NCI-H510A treated with DMSO at 0.1 percent for 48 hours (cell line): Measurements from ENCODE around the gene GPNMB.
"Not testable (repeated sequence)": the region's sequence is repeated elsewhere in the genome, so short reads cannot be mapped to it uniquely, and the experiment has no call there.

Experiments
- DNase-seq: peaks from one replicate; lab custom pipeline; 2025; lab: John Stamatoyannopoulos, UW

Gene GPNMB

GRCh38 chr7:23306936-23307521, 60.5 kb downstream of the GPNMB start:
- DNase-seq: no peak

DNA sequence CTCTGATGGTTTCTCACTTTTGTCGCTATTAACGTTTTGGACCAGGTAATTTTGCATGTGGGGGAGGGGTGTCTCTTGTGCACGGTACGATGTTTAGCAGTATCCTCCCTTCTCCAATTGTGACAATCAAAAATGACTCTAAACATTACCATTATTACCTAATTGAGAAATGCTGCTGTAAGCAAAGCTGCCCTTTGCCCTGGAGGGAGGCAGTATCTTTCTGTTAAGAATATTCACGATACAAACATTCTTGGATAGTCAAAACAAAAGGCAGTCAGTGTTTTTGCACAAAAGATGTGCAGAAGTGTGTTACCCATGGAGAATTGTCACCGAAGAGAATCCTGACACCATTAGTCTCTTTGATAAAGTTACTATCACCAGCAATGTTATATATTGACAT, 62.2 kb downstream of the GPNMB start:
- DNase-seq: no peak

GRCh38 chr7:23312141-23312540, 65.6 kb downstream of the GPNMB start:
- not testable (repeated sequence) for DNase-seq

GRCh38 chr7:23315366-23315765, 68.8 kb downstream of the GPNMB start:
- no peak for DNase-seq
